ENCODE measurements around the gene CAMK1G. TPM values are rescaled to one million over a fixed set of nuclear protein-coding genes. Genes with fewer than 3 reads are reported as not detected.

Gene CAMK1G
- polyA plus RNA-seq (ENCODE audit: insufficient read length in 10 of 10), result under 1 TPM in 5 of 10 donors, not detected in 5; 0.10 to 0.47 (median 0.19) TPM
- long read RNA-seq, donor 1, result 0 reads
- long read RNA-seq, donor 2, result 0 reads
- long read RNA-seq, donor 3, result 0 reads
- long read RNA-seq, donor 4, result 0 reads
- long read RNA-seq, donor 5, result 0 reads
- long read RNA-seq, donor 6, result 0 reads
- long read RNA-seq, donor 7, result 0 reads
- long read RNA-seq, donor 8, result 0 reads
- long read RNA-seq, donor 9, result 0 reads

DNA sequence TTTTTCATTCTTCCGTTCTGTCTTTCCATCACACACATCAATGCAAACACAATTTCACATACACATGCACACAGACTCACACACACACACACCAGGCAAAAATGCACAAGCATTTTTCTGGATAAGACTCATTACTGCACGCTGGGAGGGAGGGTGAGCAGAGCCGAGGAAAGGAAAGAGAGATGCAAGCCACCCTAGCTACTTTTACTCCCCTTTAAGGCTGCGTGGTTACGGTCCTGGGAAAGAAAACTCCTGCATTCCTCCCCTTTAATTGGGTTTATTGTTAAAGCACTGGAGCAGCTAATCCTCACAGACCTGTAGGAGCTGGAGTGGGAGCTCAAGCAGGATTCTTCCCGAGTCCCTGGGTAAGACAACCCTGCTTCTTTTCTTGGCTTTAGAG, at the start of gene CAMK1G:
TSS of gene CAMK1G (plus strand) at position 307 of the 400 bp plus-strand sequence. CDS start 11,270 bp downstream, outside the sequence.
- DNase-seq, result peak in 2 of 3 donors; percentile 39 to 45

DNA sequence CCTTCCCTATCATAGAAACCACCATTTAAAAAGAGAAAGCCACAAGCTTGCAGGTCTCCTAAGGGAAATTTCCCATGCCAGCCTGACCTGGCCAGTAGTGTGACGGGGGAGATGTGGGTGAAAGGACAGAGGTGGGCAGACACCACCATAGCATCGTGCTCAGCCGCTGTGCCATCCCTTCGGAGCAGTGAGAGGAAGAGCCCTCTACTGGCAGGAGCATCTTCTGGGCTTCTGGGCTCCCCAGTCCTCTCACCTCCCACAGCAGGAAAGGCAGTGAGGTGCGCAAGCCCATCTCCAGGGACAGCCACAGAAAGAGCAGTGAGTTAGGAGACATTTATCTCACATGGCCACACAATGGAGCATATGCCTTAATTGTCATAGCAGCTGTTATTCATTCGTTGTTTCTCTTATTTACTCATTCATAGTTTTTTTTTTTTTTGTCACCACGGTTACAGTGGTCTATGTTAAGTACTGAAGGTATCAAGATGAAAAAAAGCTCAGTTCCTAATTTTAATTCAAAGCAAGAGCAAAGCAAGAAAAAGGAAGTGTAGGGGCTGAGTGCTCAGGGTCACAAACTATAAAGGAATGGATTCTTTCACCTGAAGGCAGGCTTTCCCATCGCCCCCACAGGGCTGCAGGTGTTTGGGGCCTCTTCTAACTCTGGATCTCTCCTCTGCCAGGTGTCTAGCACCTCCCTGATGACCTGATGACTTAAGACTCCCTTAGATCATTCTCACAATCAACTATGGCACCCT, 48.8 kb upstream of the CAMK1G start:
- no peak for DNase-seq

DNA sequence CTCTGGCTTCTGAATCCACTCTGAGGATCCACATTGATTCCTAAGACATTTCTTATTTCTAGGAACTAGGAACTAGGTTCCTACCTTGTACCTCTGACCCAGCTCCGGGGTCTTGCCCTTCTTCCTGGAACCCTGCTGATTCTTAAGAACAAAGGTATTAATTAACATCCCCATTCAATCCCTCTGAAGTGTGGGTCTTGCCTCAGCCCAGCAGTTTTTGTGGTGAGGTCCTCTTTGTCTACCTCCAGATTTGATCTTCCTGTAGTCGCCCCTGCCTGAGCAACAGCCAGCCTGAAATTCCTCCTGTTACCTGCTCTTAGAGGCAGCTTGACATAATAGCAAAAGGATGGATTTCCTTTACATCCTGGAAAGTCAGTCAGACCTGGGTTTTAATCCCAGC, 46.7 kb upstream of the CAMK1G start:
- no peak for DNase-seq

- no peak for DNase-seq
These were observed 46.0 kb upstream of the CAMK1G start for GRCh38 chr1:209537336-209538114.

GRCh38 chr1:209539576-209539975, 43.9 kb upstream of the CAMK1G start:
- no peak for DNase-seq

DNA sequence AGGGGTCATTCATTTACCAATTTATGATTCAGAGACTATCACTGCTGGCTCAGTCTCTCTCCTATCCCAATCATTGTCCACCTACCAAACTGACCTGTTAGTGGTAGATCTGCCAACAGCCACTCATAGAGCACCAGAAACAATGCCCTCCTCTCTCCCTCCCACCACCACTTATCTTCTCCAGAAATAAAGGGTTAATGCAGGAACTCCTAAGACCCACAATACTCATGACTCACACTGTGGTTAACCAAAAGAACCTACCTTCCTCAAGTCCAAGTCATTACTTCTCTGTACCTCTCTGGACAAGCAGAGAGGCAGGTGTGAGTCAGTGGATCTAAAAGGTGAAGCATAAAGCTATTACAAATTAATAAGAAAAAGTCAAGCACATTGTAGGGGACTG, 40.9 kb upstream of the CAMK1G start:
- no peak for DNase-seq

DNA sequence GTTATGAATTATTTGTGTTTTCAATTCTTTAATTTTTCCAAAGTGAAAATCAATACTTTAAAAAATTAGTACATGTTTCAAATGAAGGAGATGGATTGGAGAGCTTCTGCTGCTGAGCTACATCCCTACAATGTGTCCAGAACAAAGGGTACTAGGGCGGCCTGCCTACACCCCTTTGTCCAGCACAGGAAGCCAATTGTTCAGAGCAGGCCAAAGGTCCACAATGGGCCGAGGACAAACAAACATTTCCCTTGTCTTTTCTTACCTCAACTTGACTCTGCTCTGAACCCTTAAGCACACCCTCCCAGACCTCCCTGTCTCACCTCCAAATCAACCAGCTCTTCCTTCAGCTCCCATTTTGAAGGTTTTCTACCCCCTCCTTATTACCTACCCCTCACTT, 39.4 kb upstream of the CAMK1G start:
- DNase-seq, result no peak

DNA sequence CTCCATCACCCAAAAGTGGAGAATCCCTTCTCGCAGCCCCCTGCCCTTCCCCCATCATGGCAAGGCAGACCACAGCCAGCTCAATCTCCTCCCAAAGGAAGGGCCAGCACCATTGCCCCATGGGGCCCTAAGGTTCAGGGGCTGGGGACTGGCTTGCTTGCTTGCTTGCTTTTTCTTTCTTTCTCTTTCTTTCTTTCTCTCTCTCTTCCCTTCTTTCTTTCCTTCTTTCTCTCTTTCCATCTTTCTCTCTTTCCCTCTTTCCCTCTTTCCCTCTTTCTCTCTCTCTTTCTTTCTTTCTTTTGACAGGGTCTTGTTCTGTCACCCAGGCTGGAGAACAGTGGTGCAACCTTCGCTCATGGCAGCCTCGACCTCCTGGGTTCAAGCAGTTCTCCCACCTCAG, 38.1 kb upstream of the CAMK1G start:
- DNase-seq, result no peak

DNA sequence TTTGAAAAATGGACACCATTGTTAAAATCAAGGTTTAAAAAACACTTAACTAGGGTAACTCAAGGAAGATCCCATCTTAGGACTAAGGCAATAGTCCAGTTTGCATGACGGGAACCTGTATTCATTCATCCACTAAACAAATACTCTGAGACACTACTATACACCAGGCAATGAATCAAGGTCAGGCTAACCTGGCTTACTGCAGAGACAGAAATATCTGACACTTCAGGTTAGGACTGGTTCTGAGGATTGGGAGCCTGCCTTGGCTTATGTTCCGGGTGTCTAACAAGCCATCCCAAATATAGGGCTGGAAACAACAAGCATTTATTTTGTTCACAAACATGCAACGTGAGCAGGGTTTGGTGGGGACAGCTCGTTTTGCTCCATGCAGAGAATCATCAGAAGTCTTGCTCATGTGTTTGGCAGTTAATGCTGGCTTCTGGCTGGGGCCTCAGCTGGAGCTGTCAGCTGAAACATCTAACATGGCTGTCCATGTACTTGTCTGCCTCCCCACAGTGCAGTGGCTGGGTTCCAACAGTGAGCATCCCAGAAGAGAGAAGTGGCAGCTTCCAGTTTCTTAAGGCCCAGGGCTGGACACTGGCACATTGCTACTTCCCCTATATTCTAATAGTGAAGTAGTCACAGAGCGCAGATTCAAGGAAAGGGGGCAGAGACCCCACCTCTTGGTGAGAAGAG, 37.0 kb upstream of the CAMK1G start:
- DNase-seq, result peak; percentile 16 to 34 (median 25)

GRCh38 chr1:209547626-209548025, 35.9 kb upstream of the CAMK1G start:
- DNase-seq, result peak in 1 of 3 donors; percentile 19

DNA sequence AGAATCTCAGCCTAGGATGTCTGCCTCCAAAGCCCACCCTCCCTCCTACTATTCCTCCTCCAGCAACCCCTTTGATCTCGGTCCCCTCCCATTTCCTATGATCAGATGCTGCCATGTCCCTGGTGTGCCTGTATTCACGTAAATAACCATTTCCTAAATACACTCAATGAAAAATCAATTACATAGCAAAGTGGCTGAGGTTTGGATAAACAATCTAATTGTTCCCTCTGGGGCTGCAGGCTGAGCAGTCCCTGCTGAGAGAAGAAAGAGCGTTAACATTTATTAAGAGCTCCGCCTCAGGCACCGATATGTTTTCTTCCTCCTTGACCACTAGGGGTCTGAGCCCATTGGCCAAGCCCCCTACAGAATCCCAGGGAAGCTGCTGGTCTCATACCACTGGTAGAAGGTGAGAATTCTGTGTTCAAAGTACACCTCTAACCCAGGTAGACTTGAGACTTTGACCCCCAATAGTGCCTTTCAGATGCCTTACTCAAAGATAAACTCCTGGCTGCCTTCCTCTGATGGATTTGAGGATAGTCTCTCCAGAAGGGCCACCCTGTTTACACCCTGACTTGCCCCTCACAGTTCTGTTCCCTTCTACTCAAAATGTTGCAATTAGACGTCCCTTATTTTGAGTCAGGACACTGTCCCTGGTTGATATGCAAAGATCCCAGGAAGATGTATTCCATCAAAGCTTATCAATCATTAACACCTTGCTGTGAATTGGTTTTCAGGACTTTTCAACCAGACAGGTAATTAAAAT, 33.9 kb upstream of the CAMK1G start:
- no peak for DNase-seq

DNA sequence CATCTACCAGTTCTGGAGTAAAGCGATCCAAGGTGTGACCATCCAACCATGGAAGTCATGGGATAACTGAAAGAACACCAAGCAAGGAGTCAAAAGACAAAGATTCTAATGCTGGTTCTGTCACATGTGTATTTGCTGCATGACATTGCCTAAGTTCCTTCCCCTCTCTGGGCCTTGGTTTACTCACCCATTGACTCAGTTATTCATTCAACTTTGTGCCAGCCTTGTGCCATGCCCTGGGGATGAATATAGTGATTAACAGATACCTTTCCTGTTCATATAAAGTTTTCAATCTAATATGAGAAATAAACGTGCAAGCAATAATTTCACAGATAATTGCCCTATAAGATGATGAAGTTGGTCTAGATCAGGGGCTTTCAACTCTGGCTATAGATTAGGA, 33.0 kb upstream of the CAMK1G start:
- no peak for DNase-seq

DNA sequence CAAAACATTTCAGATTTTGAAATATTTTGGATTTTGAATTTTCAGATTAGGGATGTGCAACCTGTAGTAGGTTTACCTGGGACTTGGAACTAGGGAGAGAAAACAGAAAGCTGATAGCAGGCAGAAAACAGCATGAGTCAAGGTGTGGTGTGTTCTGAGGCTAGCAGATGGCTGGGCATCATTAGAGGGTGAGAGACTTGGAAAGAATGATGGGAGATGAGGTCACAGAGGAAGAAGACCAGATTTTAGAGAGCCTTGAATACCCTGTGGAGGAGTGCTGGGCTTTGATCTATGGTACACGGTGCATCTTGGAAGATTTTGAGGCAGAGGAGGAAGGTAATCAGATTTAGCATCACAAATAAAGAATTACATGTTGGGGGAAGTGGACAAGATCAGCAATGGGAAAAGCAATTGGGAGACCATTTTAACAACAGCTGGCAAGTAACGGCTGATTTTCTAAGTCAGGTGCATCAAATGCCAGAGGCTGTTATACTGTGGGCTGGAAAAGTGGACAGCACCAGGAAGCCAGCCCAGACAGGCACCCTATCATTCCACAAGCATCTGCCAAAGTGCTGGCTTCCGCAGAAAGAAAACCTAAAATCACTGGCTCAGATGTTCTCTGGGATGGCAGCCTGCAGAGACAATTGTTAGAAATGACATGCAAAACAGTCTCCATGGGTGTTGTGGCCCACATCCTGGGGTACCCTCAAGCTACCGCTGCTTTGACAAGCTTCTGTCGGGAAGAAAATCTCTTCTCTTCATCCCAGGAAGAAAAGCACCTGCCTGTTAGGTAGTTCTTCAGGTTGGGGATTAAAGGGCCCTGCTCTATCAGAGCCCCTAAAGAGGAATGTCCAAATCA, 30.9 kb upstream of the CAMK1G start:
- no peak for DNase-seq

DNA sequence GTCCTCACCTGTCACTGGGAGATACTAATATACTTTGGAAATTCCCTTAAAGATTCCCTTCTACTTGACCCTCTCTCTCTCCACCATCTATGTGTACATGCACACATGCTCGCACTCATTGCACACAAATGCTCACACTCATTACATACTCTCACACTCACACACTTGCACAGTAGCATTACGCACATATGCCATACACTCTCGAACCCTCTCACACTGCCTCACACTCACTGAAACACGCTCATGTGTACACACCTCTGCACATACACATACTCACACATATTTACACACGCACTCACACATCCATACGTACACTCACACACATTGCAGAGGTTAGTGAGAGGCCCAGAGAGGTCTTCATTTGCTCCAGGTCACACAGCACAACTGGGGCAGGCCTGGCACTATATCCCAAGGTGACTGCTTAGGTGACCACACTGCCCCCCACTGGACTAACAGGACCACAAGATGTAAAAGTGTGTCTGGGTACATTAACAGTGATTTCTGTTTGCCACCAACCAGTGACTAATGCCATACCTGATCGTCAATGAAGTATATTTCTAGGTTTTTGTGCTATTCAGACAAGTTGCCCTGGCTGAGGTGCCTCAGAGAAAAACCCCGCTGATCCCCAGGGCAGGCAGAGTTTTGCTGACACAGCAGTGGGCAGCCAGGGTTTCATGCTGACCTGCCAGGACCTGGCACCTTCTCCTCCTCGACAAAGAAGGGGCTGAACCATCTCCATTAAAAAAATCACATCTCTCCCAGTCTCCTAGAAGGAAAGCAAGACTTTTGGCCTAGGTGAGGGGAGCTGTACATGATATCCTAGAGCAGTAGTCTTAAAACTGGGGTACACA, 28.5 kb upstream of the CAMK1G start:
- no peak for DNase-seq

DNA sequence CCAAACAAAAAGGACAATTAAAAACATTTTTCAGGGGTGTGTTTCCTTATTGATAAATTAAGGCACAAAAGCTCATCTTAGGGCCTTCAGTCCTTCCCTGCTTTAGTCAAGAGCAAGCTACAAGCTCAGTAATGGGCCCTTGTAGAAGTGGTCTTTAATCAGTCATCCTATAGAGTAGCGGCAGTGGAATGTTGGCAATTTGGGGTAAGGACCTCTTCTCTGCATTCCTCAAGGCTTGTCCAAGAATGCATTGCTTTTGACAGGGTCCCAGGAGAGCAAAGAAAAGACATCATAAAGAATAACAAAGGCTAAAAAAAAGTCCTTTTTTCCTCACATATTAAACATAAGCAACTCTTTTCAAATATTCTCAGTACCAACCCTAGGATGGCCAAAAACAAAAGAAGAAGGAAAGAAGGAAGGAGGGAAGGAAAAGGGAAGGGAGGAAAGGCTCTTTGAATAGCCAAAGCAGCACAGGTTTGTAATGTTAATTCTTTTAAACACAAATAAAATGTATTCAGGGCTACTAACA, 27.3 kb upstream of the CAMK1G start:
- no peak for DNase-seq

DNA sequence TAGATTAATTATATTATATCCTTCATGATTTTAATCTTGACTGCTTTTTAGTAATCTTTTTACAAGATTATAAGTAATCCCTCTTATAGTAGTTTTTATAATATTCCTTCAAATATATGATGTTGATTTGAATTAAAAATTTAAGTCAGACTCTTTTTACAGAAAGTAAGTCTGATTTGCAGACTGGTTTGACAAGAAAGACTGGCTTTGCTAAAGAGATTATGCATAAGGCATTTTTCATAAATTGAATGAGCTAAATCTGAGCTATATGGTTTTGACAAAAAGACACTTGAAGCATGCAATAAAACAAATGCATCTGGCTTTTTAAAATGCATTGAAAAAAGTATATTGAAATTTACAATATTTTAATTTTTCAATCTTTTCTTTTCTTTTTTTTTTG, 26.3 kb upstream of the CAMK1G start:
- no peak for DNase-seq

DNA sequence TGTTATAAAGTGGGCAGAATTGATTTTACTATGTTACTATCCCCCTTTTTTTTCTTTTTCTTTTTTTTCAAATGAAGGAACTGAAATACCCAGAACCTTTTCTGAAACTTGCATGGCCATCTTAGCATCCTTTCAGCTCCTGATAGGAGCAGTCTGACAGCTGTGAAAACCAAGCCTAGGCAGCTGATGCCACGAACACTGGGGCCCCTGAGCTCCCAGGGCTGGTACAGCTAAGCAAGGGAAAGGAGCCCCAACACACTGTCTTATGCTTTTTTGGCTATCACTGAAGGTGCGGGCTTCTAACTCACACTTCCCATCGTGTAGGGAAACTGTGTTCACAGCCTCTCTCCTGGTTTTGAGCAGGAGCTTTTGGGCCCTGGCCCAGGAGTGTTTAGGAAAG, 23.0 kb upstream of the CAMK1G start:
- DNase-seq, result no peak

DNA sequence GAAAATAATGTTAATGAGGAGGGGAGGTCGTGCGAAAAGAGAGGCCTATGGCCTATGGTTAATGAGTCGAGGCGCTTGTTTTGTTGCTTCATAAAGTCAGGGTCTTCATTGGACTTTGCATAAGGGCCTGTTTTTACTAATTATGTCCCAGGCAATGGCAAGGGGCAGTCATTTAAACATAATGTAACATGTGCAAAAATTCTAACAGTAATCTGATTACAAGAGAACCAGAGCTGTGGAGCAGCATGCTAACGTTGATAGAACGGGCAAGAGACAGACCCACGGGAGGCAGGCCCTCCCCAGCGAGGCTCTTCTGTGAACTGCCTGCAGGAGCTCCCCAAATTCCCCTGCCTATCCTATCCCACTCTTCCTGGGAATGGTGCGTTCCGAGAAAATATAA, 22.6 kb upstream of the CAMK1G start:
- DNase-seq, result no peak

DNA sequence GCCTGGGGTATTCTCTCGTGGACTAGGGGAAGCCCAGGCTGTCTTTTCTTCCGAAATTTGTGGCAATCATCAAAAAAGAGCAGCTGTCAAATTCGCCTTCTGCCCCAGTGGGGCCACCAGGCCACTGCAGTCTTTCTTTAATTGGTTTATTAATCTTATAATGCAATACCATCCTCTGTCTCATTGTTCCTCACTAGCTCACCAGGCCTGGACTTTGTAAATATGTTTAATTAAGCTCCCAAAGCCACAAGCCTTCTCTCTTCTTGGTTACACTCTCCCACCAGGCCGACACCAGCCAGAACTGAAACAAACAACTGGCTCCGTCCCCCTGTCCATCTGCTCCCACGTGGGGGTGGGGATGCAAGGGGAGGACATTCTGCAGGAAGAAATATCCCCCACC, 22.0 kb upstream of the CAMK1G start:
- no peak for DNase-seq

All from muscle of back (tissue), 13 donors.